Peyer's patch (tissue), 4 donors: Measurements from ENCODE around the gene EPN1.
"Not testable (repeated sequence)": the region's sequence is repeated elsewhere in the genome, so short reads cannot be mapped to it uniquely, and the experiment has no call there.

Experiments used
- CTCF ChIP-seq, 6 experiments: fragments of 450-650 bp in 4 of 6; fragments of 200-600 bp in 2 of 6; sonication (generic) in 1 of 6; IDR thresholded peaks; one replicate each; pipeline ENCODE4 v1.5.1; 2017 to 2019; ENCODE audit warnings: antibody characterized with exemption in 6 of 6, mild to moderate bottlenecking in 3 of 6, moderate library complexity in 1 of 6
- POLR2A ChIP-seq, 2 donors: fragments of 450-650 bp; IDR thresholded peaks; one replicate each; pipeline ENCODE4 v1.5.1; 2017; ENCODE audit warnings: antibody characterized with exemption in 2 of 2, mild to moderate bottlenecking in 2 of 2, moderate library complexity in 2 of 2

GRCh38 chr19:55756808-55757207, 81.8 kb downstream of the EPN1 start:
- TF ChIP-seq CTCF, POLR2A (IDR thresholded peaks at IDR 0.05): not testable (repeated sequence)
